HG03565 (cell line): ENCODE data around the gene MED13L.

ENCODE experiments used
- ATAC-seq: cut with Tn5 transposase; IDR thresholded peaks from one replicate; pipeline ENCODE4 v1.9.1; 2021; ENCODE audit warnings: mild to moderate bottlenecking, moderate library complexity; ENCODE audit not compliant: unreplicated experiment

The MED13L gene

GRCh38 chr12:116099652-116100432 lies 177.7 kb downstream of the MED13L start:
- ATAC-seq: no peak

- no peak for ATAC-seq
Observed at GRCh38 chr12:116096874-116097273, 180.6 kb downstream of the MED13L start.

GRCh38 chr12:116094475-116094874 lies 183.0 kb downstream of the MED13L start:
- no peak for ATAC-seq

GRCh38 chr12:116093915-116094314 lies 183.6 kb downstream of the MED13L start:
- no peak for ATAC-seq

- no peak for ATAC-seq
Observed at GRCh38 chr12:116092776-116093175, 184.7 kb downstream of the MED13L start.

- ATAC-seq: no peak
Observed at GRCh38 chr12:116092162-116092561, 185.3 kb downstream of the MED13L start.

- ATAC-seq: no peak
Observed at GRCh38 chr12:116091579-116091978, 185.9 kb downstream of the MED13L start.

- ATAC-seq: no peak
Observed at GRCh38 chr12:116090516-116090915, 187.0 kb downstream of the MED13L start.

GRCh38 chr12:116089080-116089479 lies 188.4 kb downstream of the MED13L start:
- ATAC-seq: no peak

- no peak for ATAC-seq
Observed at GRCh38 chr12:116087962-116088361, 189.5 kb downstream of the MED13L start.

- ATAC-seq: no peak
Observed at GRCh38 chr12:116087399-116087798, 190.1 kb downstream of the MED13L start.

GRCh38 chr12:116080415-116080814 lies 197.1 kb downstream of the MED13L start:
- no peak for ATAC-seq

GRCh38 chr12:116078396-116078795 lies 199.1 kb downstream of the MED13L start:
- no peak for ATAC-seq

GRCh38 chr12:116077431-116077830 lies 200.1 kb downstream of the MED13L start:
- ATAC-seq: no peak

- no peak for ATAC-seq
Observed at GRCh38 chr12:116076399-116076798, 201.1 kb downstream of the MED13L start.

GRCh38 chr12:116074686-116075085 lies 202.8 kb downstream of the MED13L start:
- ATAC-seq: no peak

- ATAC-seq: no peak
Observed at GRCh38 chr12:116071555-116072230, 205.8 kb downstream of the MED13L start.

- no peak for ATAC-seq
Observed at GRCh38 chr12:116070444-116070843, 207.0 kb downstream of the MED13L start.

- ATAC-seq: no peak
Observed at GRCh38 chr12:116069943-116070342, 207.6 kb downstream of the MED13L start.

GRCh38 chr12:116068853-116069252 lies 208.6 kb downstream of the MED13L start:
- no peak for ATAC-seq

- no peak for ATAC-seq
Observed at GRCh38 chr12:116068371-116068770, 209.1 kb downstream of the MED13L start.

- ATAC-seq: no peak
Observed at GRCh38 chr12:116067892-116068291, 209.6 kb downstream of the MED13L start.
